Ishikawa (cell line): ENCODE measurements around the gene HMX2.

Experiments used
- CEBPB ChIP-seq: IDR thresholded peaks from 2 replicates; pipeline ENCODE4 v1.6.1; 2012
- CREB1 ChIP-seq: IDR thresholded peaks from 2 replicates; pipeline ENCODE4 v1.6.1; 2012; ENCODE audit warnings: low read depth
- EP300 ChIP-seq: IDR thresholded peaks from 2 replicates; pipeline ENCODE4 v1.6.1; 2012; ENCODE audit warnings: borderline replicate concordance
- NFIC ChIP-seq: IDR thresholded peaks from 2 replicates; pipeline ENCODE4 v1.6.1; 2012
- TAF1 ChIP-seq: IDR thresholded peaks from 2 replicates; pipeline ENCODE4 v1.6.1; 2012; ENCODE audit warnings: low read depth, mild to moderate bottlenecking
- TCF12 ChIP-seq: IDR thresholded peaks from 2 replicates; pipeline ENCODE4 v1.6.1; 2012; ENCODE audit warnings: low read depth

DNA sequence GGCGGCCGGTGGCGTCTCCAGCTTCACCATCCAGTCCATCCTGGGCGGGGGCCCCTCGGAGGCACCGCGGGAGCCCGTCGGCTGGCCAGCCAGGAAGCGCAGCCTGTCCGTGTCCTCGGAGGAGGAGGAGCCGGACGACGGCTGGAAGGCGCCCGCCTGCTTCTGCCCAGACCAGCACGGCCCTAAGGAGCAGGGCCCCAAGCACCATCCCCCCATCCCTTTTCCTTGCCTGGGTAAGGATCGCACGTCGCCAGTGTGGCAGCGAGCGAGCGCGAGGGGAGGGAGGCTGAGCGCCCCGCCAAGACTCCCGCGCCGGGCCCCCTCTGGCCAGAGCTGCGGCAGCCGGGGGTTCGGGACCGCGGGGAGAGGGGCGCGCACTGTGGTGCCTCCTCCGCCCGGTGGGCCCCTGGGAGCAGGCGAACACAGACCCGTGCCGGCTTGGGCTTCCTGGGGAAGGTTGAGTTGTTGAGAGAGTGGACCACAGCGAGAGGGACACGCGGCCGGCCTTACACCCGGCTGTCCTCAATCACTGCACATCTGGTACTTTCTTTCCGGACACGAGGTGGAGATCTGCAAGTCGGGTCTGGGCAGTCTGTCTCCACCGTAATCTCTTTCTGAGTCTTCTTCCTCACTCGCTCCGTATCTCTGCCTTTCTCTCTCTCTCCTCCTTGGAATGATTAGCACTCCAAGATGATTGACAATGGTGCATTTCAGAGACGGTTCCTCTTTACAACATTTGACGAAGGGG lies 652 bp downstream of the HMX2 start:
- no peak for TF ChIP-seq CEBPB
- TF ChIP-seq TAF1 = no peak
- no peak for TF ChIP-seq CREB1
- TF ChIP-seq EP300 = no peak
- TF ChIP-seq TCF12 = no peak
- TF ChIP-seq NFIC = no peak
